SK-N-MC (cell line): ENCODE data around the gene NOC2L.

Source experiments
- EZH2 ChIP-seq: fragments of 200-600 bp; sonication (generic); IDR thresholded peaks from one replicate; pipeline ENCODE4 v1.6.1; 2017; ENCODE audit warnings: antibody characterized with exemption
- FOXP2 ChIP-seq: optimal IDR thresholded peaks from 2 replicates; pipeline ENCODE3; 2011; ENCODE audit warnings: mild to moderate bottlenecking, moderate library complexity; ENCODE audit not compliant: insufficient read depth; ENCODE audit errors: extremely low read length, control extremely low read depth
- POLR2AphosphoS5 ChIP-seq: IDR thresholded peaks from 2 replicates; pipeline ENCODE4 v1.6.1; 2012; ENCODE audit warnings: mild to moderate bottlenecking, low read depth, low read length, borderline replicate concordance

DNA sequence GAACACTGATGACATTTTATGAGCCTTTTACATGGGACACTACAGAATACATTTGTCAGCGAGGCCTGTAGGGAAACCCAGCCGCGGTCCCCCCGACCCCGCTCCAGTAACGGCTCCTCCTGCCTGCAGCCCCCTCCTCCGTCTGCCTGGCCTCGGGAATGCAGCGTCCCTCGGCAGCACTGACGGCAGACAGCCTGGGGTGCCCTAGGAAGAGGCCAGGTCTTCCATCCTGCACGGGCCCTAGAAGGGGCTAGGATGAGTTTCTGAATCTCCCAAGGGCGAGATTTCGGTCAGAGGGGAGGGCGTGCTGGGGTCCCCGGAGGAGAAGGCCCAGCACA lies 26.9 kb downstream of the NOC2L start:
- peak; percentile 9; the same call in 1 of the 2 replicates for TF ChIP-seq POLR2AphosphoS5
- TF ChIP-seq EZH2 = no peak
- TF ChIP-seq FOXP2 = no peak
